ENCODE data around the gene LPCAT2. TPM values are rescaled to one million over a fixed set of nuclear protein-coding genes. Genes with fewer than 3 reads are reported as not detected.

LPCAT2 gene
- total and polyA plus RNA-seq, 2 experiments from 2014 or later = 7.8 to 23.8 TPM

- Mint-ChIP-seq H3K27me3 (ENCODE audit: insufficient read depth, low read depth, poor library complexity) (peaks cover 9% of the 10 kb centered on the region), H3K9me3 (peaks cover 27% of the 10 kb centered on the region), H3K4me1 (peaks cover 4% of the 10 kb centered on the region; the same call in 1 of the 3 replicates), H3K36me3 (ENCODE audit: low read depth) (peaks cover 10% of the 10 kb centered on the region; the same call in 1 of the 3 replicates), H3K27ac (no peak overlapping the region), H3K4me3 (no peak overlapping the region)
- Histone ChIP-seq H2AFZ (no peak overlapping the region), H3F3A (replicated peaks; ENCODE audit: low read depth) (no peaks in the 10 kb centered on the region), H3K4me3 (no peak overlapping the region), H3K36me3 (ENCODE audit: insufficient read depth) (peaks cover 14% of the 10 kb centered on the region), H3K27ac (ENCODE audit: low read depth) (no peak overlapping the region), H3K4me1 (ENCODE audit: insufficient read depth) (no peaks in the 10 kb centered on the region), H3K9me2 (ENCODE audit: insufficient read depth) (peaks cover 8% of the 10 kb centered on the region; the same call in 1 of the 2 replicates), H4K20me1 (replicated peaks; ENCODE audit: insufficient read depth) (no peaks in the 10 kb centered on the region), H3K27me3 (ENCODE audit: insufficient read depth) (no peaks in the 10 kb centered on the region), H3K79me2 (replicated peaks; ENCODE audit: insufficient read depth) (no peaks in the 10 kb centered on the region), H3K4me2 (no peak overlapping the region)
- ATAC-seq (no peak), DNase-seq (ENCODE audit: low spot score) (no peak)
- TF ChIP-seq JUNB (IDR thresholded peaks at IDR 0.05; ENCODE audit: unreplicated experiment) = no peak
- no peak for TF ChIP-seq REST (IDR thresholded peaks at IDR 0.05; ENCODE audit: unreplicated experiment)
- no peak for TF ChIP-seq CREB1 (CRISPR knock-in tag; IDR thresholded peaks at IDR 0.05; ENCODE audit: low read depth)
- TF ChIP-seq POLR2AphosphoS5 (IDR thresholded peaks at IDR 0.05; ENCODE audit: low read depth) = no peak
- no peak for TF ChIP-seq ZNF114 (CRISPR knock-in tag; IDR thresholded peaks at IDR 0.05)
- TF ChIP-seq ZNF331 (CRISPR knock-in tag; IDR thresholded peaks at IDR 0.05; ENCODE audit: low read depth) = no peak
- no peak for TF ChIP-seq CTCF (conservative IDR thresholded peaks at IDR 0.05; ENCODE audit: low read depth in 2 of 2)
- no peak for TF ChIP-seq EZH2 (IDR thresholded peaks at IDR 0.05; ENCODE audit: low read depth, unreplicated experiment)
- no peak for TF ChIP-seq EZH2phosphoT487 (IDR thresholded peaks at IDR 0.05; ENCODE audit: unreplicated experiment)
- TF ChIP-seq NANOG (IDR thresholded peaks at IDR 0.05; ENCODE audit: borderline replicate concordance) = no peak
- TF ChIP-seq STAT1 (IDR thresholded peaks at IDR 0.05; ENCODE audit: unreplicated experiment) = no peak
- no peak for TF ChIP-seq ETS1 (IDR thresholded peaks at IDR 0.05)
Measured at GRCh38 chr16:55634193-55634592, 125.3 kb downstream of the LPCAT2 start.

Other genes with a start within 250 kb of the LPCAT2 start
- gene IRX6, start 184.9 kb upstream of the LPCAT2 start, total RNA-seq (2014; rRNA removed; shearing (Covaris generic)) = not detected in 2 replicates
- 0.10 TPM in 1 of 2 replicates, not detected in the other for gene IRX6, start 184.9 kb upstream of the LPCAT2 start, polyA plus RNA-seq (2016; fragmentation: Nextera tagmentation; extraction: Ambion mirVana)
- 40.2 and 43.8 TPM in 2 replicates for gene MMP2, start 29.9 kb upstream of the LPCAT2 start, total RNA-seq (2014; rRNA removed; shearing (Covaris generic))
- 25.2 and 25.6 TPM in 2 replicates for gene MMP2, start 29.9 kb upstream of the LPCAT2 start, polyA plus RNA-seq (2016; fragmentation: Nextera tagmentation; extraction: Ambion mirVana)
- 0.27 and 0.83 TPM in 2 replicates for gene CAPNS2, start 57.6 kb downstream of the LPCAT2 start, total RNA-seq (2014; rRNA removed; shearing (Covaris generic))
- gene CAPNS2, start 57.6 kb downstream of the LPCAT2 start, polyA plus RNA-seq (2016; fragmentation: Nextera tagmentation; extraction: Ambion mirVana) = not detected in 2 replicates
- gene SLC6A2, start 146.9 kb downstream of the LPCAT2 start, total RNA-seq (2014; rRNA removed; shearing (Covaris generic)) = 0.27 and 0.35 TPM in 2 replicates
- gene SLC6A2, start 146.9 kb downstream of the LPCAT2 start, polyA plus RNA-seq (2016; fragmentation: Nextera tagmentation; extraction: Ambion mirVana) = 0.23 and 0.39 TPM in 2 replicates